ENCODE measurements around the gene CRAMP1.

DNA sequence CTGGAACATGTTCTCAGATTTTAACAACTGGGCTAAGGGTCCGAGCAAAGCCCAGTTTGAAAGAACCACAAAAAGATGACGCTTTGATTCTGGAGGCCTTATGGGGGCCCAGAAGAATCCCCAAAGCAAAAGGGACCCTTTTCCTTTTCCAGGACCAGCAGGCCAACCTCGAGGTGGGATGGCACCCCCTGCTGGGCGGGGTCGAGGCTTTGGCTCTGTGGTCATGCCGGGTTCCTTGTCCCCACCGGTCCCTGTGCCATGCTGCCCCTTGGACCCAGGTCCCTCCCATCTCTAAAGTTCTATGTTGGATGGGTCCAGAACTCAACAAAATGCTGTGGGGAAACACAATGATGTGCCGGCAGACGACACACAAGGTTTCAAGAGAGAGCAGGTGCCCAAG lies 47.8 kb upstream of the CRAMP1 start:
- TF ChIP-seq CTCF (IDR thresholded peaks at IDR 0.05) (peak in 1 of 5 experiments; percentile 15), POLR2A (IDR thresholded peaks at IDR 0.05) (no peak), EP300 (IDR thresholded peaks at IDR 0.05) (no peak)

All from tibial nerve (tissue), 4 donors.